T-helper 2 cell treated with Interferon-gamma antibody and Interleukin-4, amounts not matched to agents 100 ng/mL and 5 ng/mL, for 36 hours (primary cell): ENCODE results near the gene MTERF4. TPM values are rescaled to one million over a fixed set of nuclear protein-coding genes. Genes with fewer than 3 reads are reported as not detected.

Experiments
- intact Hi-C: fragments of 100-400 bp; cut with micrococcal nuclease; formaldehyde crosslinking; loops from one replicate; pipeline ENCODE4 v1.15.1; 2023
- total RNA-seq: library from RNA; stranded (reverse); gene quantifications from 2 replicates; pipeline ENCODE4 v1.2.3, GENCODE V29; 2022

The MTERF4 gene
- total RNA-seq, 1 donor from 2014 or later, result 33.7 TPM

DNA sequence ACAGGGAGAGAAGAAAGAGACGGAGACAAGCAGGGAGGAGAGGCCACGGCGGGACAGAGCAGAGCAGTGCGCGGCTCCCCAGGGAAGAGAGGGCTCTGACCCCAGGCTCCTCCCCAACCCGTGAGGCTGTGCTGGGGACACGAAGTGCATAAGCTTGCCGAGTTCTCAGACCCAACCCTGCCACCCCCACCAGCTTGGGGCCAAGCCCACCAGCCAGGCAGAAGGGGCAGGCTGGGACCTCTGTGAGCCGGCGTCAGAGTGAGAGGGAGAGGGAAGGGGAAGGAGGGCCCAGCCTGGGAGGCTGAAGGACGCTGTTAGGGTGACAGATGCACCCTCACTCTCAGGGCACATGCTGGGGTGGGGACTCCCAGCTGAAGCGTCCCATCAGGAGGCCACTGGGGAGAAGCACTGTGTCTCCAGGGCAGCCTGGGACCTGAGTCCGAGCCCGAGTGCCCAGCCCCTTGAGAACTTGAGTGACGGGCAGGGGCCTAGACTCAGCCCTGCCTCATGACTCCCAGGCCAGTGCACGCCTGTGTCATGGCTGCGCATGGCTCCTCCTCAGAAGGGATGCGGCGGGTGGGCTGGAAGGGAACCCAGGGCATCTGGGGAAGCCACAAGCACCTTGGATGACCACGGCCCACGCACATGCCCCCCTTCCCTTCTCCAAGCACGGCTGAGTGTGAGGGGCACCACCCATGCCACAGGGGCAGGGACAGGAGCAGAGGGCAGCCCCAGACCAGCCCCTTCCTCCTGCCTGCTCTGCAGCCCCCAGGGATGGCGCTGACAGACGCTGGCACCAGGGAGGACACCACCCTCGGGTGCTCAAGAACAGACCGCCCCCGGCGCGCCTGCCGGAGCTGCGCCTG lies 31.0 kb downstream of the MTERF4 start:
- intact Hi-C loops, result no loop called here

DNA sequence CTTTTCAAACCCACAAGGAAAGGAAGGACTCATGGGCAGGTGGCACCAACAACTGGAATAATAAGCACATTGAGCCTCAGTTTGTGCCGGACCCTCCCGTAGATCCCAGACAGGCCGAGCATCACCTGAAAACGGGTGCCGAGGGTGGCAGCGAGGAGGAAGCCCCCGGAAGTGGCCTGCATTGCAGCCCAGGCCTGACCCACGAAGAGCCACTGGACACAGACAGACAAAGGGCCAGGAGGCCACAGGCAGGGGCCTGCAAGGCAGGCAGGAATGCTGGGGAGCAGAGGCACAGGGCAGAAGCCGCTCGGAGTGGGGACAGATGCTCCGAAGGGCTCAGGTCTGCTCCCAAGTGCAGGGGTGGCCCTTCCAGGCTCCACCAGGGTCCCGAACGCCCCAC lies 31.7 kb downstream of the MTERF4 start:
- intact Hi-C loops, result no loop called here

DNA sequence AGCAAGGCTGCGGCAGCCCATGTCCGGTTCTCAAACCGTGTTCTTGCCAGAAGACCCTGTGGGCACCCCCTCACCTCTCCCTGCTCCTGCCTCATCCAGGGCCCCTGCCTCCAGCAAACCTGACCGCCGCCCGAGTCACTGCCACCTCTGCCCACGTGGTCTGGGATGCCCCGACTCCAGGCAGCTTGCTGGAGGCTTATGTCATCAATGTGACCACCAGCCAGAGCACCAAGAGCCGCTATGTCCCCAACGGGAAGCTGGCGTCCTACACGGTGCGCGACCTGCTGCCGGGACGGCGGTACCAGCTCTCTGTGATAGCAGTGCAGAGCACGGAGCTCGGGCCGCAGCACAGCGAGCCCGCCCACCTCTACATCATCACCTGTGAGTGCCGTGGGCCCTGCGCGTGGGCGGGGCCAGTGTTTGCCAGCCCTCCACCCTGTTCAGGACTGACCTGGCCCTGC lies 32.2 kb downstream of the MTERF4 start:
- intact Hi-C loops, result no loop called here

DNA sequence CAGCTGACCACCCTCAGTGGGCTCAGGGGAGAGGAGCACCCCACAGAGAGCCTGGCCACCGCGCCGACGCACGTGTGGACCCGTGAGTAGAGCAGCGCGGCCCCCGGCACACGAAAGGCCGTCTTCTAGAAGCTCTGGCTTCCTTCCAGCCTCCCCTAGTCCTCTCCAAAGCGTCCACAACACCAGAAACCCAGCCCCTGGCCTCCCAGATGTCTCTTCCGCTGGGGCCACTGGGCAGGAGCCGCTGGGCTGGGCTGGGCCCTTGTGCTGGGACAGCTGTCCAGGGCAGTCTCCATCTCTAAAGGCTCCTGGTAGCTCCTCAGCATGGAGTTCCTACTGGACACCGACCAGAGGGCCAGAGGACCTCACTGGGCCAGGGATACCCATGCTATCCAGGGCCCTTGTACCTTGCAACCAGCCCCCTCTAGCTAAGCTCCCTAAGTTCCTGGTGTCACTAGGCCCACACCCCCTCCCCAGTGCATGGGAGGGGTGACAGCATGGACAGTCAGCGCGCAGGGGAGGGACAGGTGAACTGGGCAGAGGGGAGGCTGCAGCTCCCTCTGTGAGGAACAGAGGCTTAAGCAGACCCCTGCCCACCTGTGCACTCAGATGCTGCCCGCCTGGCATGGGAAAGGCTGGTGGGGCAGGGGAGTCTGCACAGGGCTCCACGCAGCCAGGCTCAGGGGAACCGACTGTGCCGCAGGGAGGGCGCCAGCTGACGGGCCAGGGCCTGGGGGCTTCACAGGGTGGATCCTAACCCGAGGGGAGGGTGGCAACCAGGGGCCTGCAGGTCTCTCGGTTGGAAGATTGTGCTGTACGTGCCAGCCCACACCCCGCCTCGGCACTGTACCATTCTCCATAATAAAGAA lies 32.9 kb downstream of the MTERF4 start:
- intact Hi-C loops, result no loop called here

DNA sequence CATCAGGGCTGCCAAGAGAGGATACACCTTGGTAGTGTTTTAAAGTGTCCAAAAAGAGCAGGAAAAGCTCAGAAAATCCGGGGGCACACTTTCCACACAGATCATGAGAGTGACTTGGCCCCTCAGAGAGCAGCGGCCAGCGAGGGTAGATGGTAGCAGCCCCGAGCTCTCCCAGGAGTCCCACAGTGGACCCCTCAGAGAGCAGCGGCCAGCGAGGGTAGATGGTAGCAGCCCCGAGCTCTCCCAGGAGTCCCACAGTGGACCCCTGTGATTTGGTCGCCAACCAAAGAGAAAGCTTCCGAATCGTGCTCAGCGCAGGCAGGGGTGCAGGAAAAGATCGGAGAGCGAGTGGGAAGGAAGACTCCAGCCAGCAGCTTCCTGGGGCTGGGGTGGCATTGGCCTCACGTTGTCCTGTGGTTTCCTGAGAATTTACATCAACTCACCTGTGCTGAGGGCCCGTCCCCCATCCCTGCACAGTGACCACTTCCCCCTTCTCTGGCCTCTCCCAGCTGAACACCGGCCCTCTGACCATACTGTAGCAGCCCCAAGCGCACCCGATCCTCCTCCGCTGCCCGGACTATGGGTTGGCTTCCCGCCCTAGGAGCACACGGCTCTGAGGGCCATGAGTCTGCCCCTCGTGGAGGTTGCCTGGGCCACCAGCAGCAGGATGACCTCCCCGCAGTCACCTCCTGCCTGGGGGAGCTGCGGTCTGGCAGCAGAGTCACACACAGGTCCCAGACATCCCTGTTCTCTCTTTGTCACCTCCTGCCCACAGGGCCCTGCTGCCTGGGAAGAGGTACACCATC lies 33.7 kb downstream of the MTERF4 start:
- intact Hi-C loops, result no loop called here

DNA sequence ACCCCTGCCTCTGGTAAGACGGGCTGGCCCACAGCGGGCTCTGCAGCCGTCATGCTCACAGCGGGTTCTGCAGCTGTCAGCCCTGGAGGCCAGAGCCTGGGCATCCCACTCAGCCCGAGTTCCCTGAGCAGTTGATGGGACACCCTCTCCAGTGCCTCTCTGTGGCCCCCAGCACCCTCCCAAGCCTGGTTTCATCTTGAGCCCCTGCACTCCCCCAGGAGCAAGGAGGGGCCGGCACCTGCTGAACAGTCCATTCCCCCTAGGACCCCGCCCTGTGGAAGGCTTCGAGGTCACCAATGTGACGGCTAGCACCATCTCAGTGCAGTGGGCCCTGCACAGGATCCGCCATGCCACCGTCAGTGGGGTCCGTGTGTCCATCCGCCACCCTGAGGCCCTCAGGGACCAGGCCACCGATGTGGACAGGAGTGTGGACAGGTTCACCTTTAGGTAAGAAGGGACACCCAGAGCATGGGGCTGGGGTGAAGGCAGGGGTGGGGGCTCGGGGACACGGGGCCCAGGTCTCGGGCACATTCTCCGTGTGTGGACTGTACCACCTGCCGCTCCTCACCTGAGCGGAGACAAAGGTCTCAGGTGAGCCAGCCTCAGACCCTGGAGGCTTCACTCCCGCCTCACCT lies 34.5 kb downstream of the MTERF4 start:
- intact Hi-C loops, result no loop called here

DNA sequence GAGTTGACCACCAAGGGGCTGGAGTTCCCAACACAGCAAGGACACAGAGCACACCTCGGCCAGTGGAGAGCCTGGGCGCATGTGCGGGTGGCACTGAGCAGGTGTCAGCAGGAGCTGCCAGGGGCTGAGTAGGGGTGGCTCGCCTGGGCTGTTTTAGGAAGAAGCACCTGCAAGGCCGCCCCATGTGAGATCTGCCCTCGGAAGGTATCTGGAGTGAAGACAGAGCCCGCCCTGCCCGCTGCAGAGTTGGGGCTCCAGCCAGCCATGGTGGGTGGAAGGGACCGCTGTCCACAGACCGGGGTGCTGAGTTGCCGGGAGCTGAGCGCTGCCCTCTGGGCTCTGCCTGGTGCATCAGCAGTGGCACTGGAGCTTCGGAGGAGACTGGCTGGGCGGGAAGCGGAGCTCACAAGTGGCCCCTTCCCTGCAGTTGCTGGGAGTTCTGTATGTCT lies 35.2 kb downstream of the MTERF4 start:
- intact Hi-C loops, result no loop called here

DNA sequence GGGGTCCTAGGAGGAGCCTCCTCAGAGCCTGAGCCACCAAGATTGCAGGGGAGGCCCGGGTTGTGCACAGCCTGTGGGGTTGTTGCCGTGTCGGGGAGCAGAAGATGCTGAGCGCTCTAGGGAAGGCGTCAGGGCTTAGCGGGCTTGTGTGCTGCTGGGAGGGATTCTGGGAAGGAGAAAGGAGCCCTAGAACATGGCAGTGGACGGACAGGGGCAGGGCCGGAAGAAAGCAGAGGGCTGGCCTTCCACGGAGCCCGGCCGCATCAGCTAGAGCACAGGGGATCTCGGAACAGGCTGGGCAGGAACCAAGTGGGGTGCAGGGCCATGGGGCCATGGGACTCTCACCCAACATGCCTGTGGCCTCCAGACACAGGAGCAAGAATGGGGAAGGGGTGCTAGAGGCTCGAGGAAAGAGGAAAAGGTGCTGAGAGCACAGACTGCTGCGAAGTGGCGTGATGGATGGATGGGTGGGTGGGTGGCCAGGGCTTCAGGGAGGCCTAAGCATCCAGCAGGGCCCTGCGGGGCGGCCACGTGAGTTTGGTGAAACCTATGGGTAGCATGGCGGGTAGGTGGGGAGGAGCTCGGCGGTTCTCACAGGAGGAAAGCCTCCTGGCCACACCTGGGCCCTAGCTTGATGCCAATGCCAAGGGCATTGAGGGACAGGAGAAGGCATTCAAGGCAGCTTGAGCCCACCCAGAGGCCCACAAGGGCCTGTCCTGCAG lies 35.8 kb downstream of the MTERF4 start:
- intact Hi-C loops, result no loop called here

DNA sequence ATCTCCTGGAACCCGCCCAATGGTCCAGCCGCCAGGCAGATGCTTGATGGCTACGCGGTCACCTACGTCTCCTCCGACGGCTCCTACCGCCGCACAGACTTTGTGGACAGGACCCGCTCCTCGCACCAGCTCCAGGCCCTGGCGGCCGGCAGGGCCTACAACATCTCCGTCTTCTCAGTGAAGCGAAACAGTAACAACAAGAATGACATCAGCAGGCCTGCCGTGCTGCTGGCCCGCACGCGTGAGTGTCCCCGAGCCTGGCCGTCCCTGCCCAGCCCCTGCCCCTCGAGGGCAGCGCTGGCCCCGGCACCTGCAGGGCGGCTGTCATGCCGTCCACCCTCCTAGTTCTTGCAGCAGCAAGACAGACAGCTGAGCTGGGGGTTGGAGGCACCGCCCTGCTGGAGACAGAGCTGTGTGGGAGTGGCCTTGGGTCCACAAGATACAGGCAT lies 36.7 kb downstream of the MTERF4 start:
- intact Hi-C loops, result no loop called here

DNA sequence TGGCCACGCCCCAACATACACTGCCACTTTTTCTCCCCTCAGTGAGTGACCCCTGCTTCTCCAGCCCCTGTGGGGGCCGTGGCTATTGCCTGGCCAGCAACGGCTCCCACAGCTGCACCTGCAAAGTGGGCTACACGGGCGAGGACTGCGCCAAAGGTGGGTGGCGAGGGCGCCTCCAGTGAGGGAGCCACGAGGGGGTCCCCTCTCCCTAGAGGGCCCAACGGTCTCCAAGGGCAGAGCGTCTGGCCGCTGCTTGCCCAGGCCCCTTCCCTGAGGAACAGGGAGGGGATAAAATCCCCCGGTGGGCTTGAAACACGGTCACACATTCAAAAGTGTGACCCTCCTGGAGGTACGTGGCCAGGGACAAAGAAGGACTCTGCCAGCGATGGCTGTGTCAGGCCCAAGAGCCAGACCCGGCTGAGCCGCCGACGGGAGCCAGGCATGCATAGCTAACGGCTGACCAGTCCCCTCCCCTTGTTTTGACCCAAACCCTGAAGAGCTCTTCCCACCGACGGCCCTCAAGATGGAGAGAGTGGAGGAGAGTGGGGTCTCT lies 37.2 kb downstream of the MTERF4 start:
- intact Hi-C loops, result no loop called here

DNA sequence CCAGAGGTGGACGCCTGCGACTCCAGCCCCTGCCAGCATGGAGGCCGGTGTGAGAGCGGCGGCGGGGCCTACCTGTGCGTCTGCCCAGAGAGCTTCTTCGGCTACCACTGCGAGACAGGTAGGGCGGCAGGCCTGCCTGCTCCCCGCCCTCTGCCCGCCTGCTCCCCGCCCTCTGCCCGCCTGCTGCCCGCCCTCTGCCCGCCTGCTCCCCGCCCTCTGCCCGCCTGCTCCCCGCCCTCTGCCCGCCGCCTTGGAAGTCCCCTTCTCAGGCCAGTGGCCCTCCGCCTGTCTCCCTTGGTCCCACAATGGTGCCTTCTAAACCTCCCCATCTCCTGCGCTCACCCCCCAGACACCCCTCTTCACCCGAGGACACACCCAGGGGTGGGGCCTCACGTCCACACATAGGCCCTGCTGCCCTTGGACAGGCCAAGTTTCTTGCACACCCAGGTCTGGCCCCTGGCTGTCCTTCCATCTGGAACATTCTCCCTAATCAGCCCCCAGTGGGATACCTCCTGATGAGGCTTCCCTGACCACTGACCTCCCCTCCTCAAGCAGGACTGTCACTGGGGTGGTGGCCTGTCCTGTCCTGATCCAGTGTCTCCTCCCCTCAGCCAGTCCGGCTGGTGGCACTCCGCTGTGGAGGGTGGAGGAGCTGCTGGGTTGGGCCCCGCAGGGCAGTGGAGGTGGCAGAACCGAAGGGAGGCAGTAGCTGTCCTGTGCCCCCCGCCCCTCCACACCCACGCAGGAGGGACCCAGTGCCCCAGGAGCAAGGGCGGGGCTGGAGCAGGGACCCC lies 37.9 kb downstream of the MTERF4 start:
- intact Hi-C loops, result no loop called here

DNA sequence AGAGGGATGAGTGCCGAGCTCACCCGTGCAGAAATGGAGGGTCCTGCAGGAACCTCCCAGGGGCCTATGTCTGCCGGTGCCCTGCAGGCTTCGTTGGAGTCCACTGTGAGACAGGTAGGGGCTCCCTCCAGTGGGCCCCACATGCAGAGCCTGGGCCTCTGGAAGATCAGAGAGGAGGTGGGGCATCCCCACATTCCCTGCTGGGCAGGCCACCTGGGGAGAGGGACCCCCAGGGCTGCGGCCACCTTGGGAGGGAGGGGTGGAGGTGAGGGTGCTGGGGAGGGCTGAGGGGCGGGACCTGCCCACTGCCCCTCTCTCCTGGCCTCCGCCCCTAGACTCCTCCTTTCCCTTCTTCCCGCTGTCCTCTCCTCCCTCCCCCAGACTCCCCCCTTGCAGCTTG lies 38.5 kb downstream of the MTERF4 start:
- intact Hi-C loops, result no loop called here

DNA sequence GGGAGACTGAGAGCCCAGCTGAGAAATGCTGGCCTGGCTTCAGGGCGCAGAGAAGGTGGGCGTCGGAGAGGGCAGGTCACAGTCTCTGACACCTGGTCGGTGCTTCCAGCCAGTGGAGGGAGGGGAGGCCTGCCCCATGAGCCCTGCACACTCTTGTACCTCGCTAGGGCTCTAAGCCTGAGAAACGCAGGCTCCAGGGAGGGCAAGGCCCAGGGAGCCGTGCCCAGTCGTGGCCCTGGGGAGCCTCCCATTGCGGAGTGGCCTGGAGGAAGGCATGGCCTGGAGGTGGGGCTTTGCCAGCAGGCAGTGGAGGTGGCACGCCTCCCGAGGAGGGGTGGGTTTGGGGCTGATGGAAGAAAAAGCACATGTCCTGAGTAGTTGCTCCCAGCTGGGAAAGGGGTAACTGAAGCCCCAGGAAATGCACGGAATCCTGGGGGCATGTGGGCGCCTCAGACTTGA lies 39.0 kb downstream of the MTERF4 start:
- intact Hi-C loops, result no loop called here

DNA sequence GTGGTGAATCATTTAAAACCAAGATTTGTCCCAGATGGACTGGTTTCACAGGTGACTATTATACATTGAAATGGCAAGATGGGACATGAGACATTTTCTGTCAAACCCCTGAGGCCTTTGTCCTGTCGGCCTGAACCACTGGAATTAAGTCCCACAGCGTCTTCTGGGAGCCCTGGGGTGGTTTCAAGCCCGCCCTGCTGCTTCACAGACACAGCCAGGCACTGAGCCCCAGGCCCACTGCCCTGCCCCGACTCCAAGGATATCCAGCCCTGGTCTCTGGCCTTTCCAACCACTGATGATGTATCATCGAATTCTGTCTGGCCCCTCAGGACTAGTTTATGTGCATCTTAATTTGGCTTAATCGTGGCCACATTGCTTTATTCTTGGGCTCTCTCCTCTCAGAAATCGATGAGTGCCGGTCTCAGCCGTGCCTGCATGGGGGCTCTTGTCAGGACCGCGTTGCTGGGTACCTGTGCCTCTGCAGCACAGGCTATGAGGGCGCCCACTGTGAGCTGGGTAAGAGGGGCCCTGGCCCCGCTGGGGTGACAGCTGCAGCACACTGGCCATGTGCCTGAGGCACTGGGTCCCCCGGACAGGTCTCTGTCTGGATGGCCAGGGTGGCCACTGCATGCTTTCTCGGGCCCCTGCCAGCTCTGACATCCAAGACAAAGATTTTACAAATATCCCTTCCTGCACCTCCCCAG lies 39.5 kb downstream of the MTERF4 start:
- intact Hi-C loops, result no loop called here

DNA sequence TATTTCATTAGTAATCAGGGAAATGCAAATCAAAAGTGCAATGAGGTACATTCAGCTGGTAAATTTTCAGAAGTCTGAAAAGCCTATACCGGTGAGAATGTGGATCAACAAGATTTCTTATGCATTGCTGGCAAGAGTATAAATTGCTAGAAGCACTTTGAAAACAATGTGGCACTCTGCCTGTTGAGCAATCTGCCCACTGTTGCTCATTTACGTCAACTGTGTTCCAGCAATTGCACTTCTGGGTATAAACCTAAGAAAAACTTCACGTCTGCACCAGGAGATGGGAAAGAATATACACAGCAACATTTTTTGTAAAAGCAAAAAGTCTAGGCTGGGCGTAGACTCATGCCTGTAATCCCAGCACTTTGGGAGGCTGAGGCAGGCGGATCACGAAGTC lies 40.8 kb downstream of the MTERF4 start:
- intact Hi-C loops, result no loop called here

DNA sequence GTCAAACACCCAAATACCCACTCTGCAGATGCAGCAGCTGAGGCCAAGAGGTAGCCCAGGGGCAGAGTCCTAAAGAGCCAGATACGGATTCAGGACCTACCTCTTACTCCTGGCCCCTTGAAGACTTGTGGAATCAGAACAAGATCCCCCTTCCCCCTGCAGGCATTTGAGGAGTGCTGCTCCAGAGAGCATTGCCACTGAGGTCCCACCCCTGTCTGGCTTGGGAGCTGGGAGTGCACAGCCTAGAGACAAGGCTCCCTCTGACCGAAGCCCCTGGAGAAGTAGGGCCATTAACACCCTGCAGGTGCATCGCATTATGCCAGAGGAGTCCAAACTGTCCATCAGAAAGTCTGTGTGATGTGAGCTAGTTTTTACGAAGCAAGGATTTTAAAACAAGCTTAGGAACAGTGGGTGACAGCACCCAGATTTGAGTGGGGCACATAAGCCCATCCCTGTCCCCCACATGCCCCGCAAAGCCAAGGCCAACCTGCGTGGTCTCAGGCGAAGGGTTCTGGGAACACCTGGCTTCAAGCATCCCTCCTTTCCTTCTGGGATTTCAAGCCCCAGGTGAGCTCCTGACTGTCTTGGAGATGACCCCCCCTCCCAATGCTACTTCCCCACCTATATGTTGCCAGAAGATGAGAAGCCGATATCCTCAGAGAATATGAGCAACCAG lies 48.4 kb downstream of the MTERF4 start:
- intact Hi-C loops, result no loop called here

DNA sequence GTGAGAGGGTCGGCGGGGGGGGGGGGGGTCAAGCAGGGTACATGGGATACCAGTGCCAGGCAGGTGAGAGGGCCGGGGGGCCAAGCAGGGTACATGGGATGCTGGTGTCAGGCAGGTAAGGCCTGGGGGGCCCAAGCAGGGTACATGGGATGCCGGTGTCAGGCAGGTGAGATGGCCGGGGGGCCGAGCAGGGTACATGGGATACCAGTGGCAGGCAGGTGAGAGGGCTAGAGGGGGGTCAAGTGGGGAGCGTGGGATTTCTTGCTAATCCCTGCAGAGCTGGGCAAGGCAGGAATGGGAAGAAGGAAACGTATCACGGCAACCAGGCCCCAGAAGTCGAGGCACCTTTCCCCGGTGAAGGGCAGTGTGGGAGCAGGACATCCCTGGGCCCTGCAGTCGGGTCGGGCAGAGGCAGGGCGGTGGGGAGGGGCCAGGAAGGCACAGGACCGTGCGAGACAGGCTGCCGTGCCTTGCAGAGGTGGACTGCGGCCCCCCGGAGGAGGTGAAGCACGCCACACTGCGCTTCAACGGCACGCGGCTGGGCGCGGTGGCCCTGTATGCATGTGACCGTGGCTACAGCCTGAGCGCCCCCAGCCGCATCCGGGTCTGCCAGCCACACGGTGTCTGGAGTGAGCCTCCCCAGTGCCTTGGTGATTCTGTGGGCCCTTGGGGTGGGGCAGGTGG lies 49.3 kb downstream of the MTERF4 start:
- intact Hi-C loops, result no loop called here
